ENCODE measurements around the gene WIPF3.

Gene WIPF3

GRCh38 chr7:29859104-29859503, 52.8 kb downstream of the WIPF3 start:
- Histone ChIP-seq H3K36me3 (ENCODE audit: insufficient read depth, low read length) (no peaks in the 10 kb centered on the region), H3K9ac (ENCODE audit: low read depth, low read length, poor library complexity, severe bottlenecking) (no peak overlapping the region), H3K9me3 (ENCODE audit: insufficient read depth, low read depth, low read length) (no peaks in the 10 kb centered on the region), H3K4me2 (ENCODE audit: low read depth, low read length, poor library complexity, severe bottlenecking) (no peak overlapping the region), H3F3A (ENCODE audit: low read depth) (no peaks in the 10 kb centered on the region), H2AFZ (ENCODE audit: low read length) (no peak overlapping the region), H3K4me3 (ENCODE audit: low read length, poor library complexity, severe bottlenecking) (no peak overlapping the region), H3K79me2 (ENCODE audit: insufficient read depth, low read length) (no peaks in the 10 kb centered on the region), H3K27me3 (ENCODE audit: insufficient read depth, low read length, poor library complexity, severe bottlenecking) (no peaks in the 10 kb centered on the region), H4K20me1 (ENCODE audit: insufficient read depth, low read length, poor library complexity, severe bottlenecking) (no peaks in the 10 kb centered on the region), H3K9me2 (replicated peaks; ENCODE audit: low read depth, low read length) (no peaks in the 10 kb centered on the region), H3K4me1 (ENCODE audit: insufficient read depth, low read length, poor library complexity, severe bottlenecking) (peaks cover 4% of the 10 kb centered on the region)
- no peak for TF ChIP-seq CTCF (conservative IDR thresholded peaks at IDR 0.05; ENCODE audit: low read length)
- no peak for TF ChIP-seq EZH2phosphoT487 (IDR thresholded peaks at IDR 0.05; ENCODE audit: borderline replicate concordance)

- H3K36me3 ChIP-seq (ENCODE audit: insufficient read depth, low read length) = no peaks in the 10 kb centered on the region
- H3F3A ChIP-seq (ENCODE audit: low read depth) = no peaks in the 10 kb centered on the region
- TF ChIP-seq CTCF (conservative IDR thresholded peaks at IDR 0.05; ENCODE audit: low read length) (no peak), EZH2phosphoT487 (IDR thresholded peaks at IDR 0.05; ENCODE audit: borderline replicate concordance) (no peak)
- H3K9ac ChIP-seq (ENCODE audit: low read depth, low read length, poor library complexity, severe bottlenecking) = no peak overlapping the region
- no peaks in the 10 kb centered on the region for H3K9me3 ChIP-seq (ENCODE audit: insufficient read depth, low read depth, low read length)
- H2AFZ ChIP-seq (ENCODE audit: low read length) = 0 out of 2 replicates have a peak overlapping the region, but pooled peaks have one; percentile 13
- H3K27me3 ChIP-seq (ENCODE audit: insufficient read depth, low read length, poor library complexity, severe bottlenecking) = no peaks in the 10 kb centered on the region
- H3K79me2 ChIP-seq (ENCODE audit: insufficient read depth, low read length) = no peaks in the 10 kb centered on the region
- peaks cover 4% of the 10 kb centered on the region for H3K4me1 ChIP-seq (ENCODE audit: insufficient read depth, low read length, poor library complexity, severe bottlenecking)
- H3K4me2 ChIP-seq (ENCODE audit: low read depth, low read length, poor library complexity, severe bottlenecking) = no peak overlapping the region
- no peaks in the 10 kb centered on the region for H3K9me2 ChIP-seq (replicated peaks; ENCODE audit: low read depth, low read length)
- no peaks in the 10 kb centered on the region for H4K20me1 ChIP-seq (ENCODE audit: insufficient read depth, low read length, poor library complexity, severe bottlenecking)
- no peak overlapping the region for H3K4me3 ChIP-seq (ENCODE audit: low read length, poor library complexity, severe bottlenecking)
Observed at GRCh38 chr7:29859524-29860185, 53.3 kb downstream of the WIPF3 start.

DNA sequence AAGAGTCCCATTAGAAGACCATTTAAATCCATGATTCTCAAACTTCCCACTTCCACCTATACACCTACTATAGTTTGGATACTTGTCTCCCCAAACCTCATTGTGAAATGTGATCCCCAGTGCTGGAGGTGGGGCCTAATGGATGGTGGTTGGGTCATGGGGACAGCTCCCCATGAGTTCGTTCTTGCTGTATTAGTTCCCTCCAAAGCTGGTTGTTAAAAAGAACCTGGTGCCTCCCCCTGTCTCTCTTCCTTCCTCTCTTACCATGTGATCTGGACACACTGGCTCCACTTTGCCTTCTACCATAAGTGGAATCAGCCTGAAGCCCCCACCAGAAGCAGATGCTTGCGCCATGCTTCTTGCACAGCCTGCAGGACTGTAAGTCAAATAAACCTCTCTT, 53.9 kb downstream of the WIPF3 start:
- no peaks in the 10 kb centered on the region for H3F3A ChIP-seq (ENCODE audit: low read depth)
- TF ChIP-seq CTCF (conservative IDR thresholded peaks at IDR 0.05; ENCODE audit: low read length) (no peak), EZH2phosphoT487 (IDR thresholded peaks at IDR 0.05; ENCODE audit: borderline replicate concordance) (no peak)
- H3K9me3 ChIP-seq (ENCODE audit: insufficient read depth, low read depth, low read length) = no peaks in the 10 kb centered on the region
- H3K9ac ChIP-seq (ENCODE audit: low read depth, low read length, poor library complexity, severe bottlenecking) = no peak overlapping the region
- no peaks in the 10 kb centered on the region for H3K9me2 ChIP-seq (replicated peaks; ENCODE audit: low read depth, low read length)
- H3K4me2 ChIP-seq (ENCODE audit: low read depth, low read length, poor library complexity, severe bottlenecking) = no peak overlapping the region
- H3K36me3 ChIP-seq (ENCODE audit: insufficient read depth, low read length) = no peaks in the 10 kb centered on the region
- H3K27me3 ChIP-seq (ENCODE audit: insufficient read depth, low read length, poor library complexity, severe bottlenecking) = no peaks in the 10 kb centered on the region
- H2AFZ ChIP-seq (ENCODE audit: low read length) = 0 out of 2 replicates have a peak overlapping the region, but pooled peaks have one; percentile 13
- peaks cover 4% of the 10 kb centered on the region for H3K4me1 ChIP-seq (ENCODE audit: insufficient read depth, low read length, poor library complexity, severe bottlenecking)
- no peak overlapping the region for H3K4me3 ChIP-seq (ENCODE audit: low read length, poor library complexity, severe bottlenecking)
- H4K20me1 ChIP-seq (ENCODE audit: insufficient read depth, low read length, poor library complexity, severe bottlenecking) = no peaks in the 10 kb centered on the region
- no peaks in the 10 kb centered on the region for H3K79me2 ChIP-seq (ENCODE audit: insufficient read depth, low read length)

All from Loucy (cell line).